ENCODE measurements around the gene DSP. TPM values are rescaled to one million over a fixed set of nuclear protein-coding genes. Genes with fewer than 3 reads are reported as not detected.
A peak's percentile ranks its signal among the peaks of the same experiment; 100 is the strongest.

Gene DSP
- total RNA-seq, 1 donor from 2014 or later: 7.2 TPM

DNA sequence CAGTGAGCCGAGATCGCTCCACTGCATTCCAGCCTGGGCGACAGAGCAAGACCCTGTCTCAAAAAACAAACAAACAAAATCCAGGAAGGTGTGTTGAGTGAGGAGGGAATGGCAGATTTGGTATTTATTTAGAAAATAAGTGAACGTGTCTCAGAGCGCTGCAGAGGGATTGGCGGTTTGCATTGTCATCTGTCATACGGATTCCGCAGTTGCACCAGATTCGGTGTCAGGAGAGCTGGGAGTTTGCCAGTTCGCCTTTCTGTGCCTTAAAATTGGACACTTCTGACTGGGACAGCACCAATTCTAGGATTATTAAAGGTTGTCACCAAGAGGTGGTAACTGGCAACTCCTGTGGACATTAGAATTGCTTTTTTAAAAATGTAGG, 49.4 kb downstream of the DSP start:
- peak overlapping the region; percentile 18 to 56 for H3K27ac ChIP-seq
- no peak for DNase-seq (ENCODE audit: low spot score in 2 of 2)
- TF ChIP-seq CTCF (IDR thresholded peaks at IDR 0.05): no peak
- H3K4me3 ChIP-seq: peak overlapping the region; percentile 92 to 94
- H3K27me3 ChIP-seq: no peaks in the 10 kb centered on the region
- peaks cover 0 to 13% of the 10 kb centered on the region in 2 donors for H3K4me1 ChIP-seq
- peaks cover 11 to 20% of the 10 kb centered on the region in 2 donors for H3K36me3 ChIP-seq
- no peaks in the 10 kb centered on the region for H3K9me3 ChIP-seq
- intact Hi-C loops (cut with DNase I): loop anchor here (1.0 to 10.0 kb wide), 3 partner anchors 202 to 486 kb away; partner anchors contain the start of genes CAGE1, RIOK1, RREB1 and SSR1

DNA sequence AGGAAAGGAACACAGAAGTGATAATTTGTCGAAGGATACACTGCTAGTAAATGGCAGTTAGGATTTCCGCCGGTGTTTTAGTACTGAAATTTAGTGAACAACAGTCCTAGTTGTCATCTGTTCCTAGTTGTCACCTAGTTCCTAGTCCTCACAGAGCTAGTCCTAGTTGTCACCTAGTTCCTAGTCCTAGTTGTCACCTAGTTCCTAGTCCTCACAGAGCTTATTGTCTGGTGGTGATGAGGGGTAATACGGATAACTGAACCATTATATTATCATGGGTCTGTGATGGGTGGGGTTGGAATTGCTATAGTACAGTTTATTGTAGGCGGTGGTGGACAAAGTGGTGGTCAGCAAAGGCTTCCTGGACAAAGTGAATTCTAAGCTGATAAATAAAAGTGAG, 50.3 kb downstream of the DSP start:
- no peak for DNase-seq (ENCODE audit: low spot score in 2 of 2)
- TF ChIP-seq CTCF (IDR thresholded peaks at IDR 0.05): no peak
- peaks cover 17 to 27% of the 10 kb centered on the region in 2 donors for H3K36me3 ChIP-seq
- H3K9me3 ChIP-seq: no peaks in the 10 kb centered on the region
- H3K27ac ChIP-seq: no peak overlapping the region
- peaks cover 0 to 13% of the 10 kb centered on the region in 2 donors for H3K4me1 ChIP-seq
- no peaks in the 10 kb centered on the region for H3K27me3 ChIP-seq
- peak overlapping the region; percentile 92 to 94 for H3K4me3 ChIP-seq
- intact Hi-C loops (cut with DNase I): loop anchor here (2.0 to 10.0 kb wide), 2 partner anchors 279 to 487 kb away; partner anchors contain the start of genes RREB1 and SSR1

- no peak overlapping the region for H3K4me3 ChIP-seq
- intact Hi-C loops (cut with DNase I): loop anchor here (10.0 kb wide), 1 partner anchor 488 kb away; the partner anchor contains the start of gene RREB1
Measured at GRCh38 chr6:7593229-7593628, 51.8 kb downstream of the DSP start.

GRCh38 chr6:7594579-7595125, 53.2 kb downstream of the DSP start:
- Histone ChIP-seq H3K36me3 (peaks cover 25 to 42% of the 10 kb centered on the region in 2 donors), H3K27ac (no peak overlapping the region), H3K4me1 (peaks cover 0 to 8% of the 10 kb centered on the region in 2 donors), H3K27me3 (no peaks in the 10 kb centered on the region), H3K9me3 (no peaks in the 10 kb centered on the region), H3K4me3 (no peak overlapping the region)
- no peak for TF ChIP-seq CTCF (IDR thresholded peaks at IDR 0.05)
- intact Hi-C loops (cut with DNase I): loop anchor here (10.0 kb wide), 1 partner anchor 490 kb away; the partner anchor contains the start of gene RREB1
- no peak for DNase-seq (ENCODE audit: low spot score in 2 of 2)

More at GRCh38 chr6:7593229-7593628, 51.8 kb downstream of the DSP start:
- DNase-seq (ENCODE audit: low spot score in 2 of 2): no peak
- Histone ChIP-seq H3K9me3 (no peaks in the 10 kb centered on the region), H3K4me1 (peaks cover 0 to 13% of the 10 kb centered on the region in 2 donors), H3K27me3 (no peaks in the 10 kb centered on the region), H3K27ac (no peak overlapping the region), H3K36me3 (peaks cover 24 to 39% of the 10 kb centered on the region in 2 donors)
- no peak for TF ChIP-seq CTCF (IDR thresholded peaks at IDR 0.05)

DNA sequence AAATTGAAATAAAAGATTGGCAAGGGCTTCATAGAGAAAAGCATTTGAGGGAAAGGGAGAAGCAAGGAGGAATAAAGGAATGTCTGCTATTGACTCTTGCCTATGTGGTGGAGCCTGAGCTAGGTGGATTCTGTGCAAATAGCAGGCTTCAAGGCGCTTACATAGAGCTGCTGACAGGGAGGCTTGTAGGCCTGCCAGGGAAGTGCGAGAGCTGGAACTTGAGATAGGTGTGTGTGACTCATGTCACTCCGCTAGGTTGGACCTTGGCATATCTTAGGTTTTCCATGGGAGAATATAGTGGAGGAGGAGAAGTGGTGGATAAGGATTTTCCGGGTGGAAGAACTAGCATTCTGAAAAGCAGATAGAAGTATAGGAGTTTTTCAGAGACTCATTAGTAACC, 62.5 kb downstream of the DSP start:
- H3K27ac ChIP-seq: no peak overlapping the region
- peaks cover 55 to 89% of the 10 kb centered on the region in 2 donors for H3K36me3 ChIP-seq
- TF ChIP-seq CTCF (IDR thresholded peaks at IDR 0.05): no peak
- no peaks in the 10 kb centered on the region for H3K4me1 ChIP-seq
- intact Hi-C loops (cut with DNase I): no loop called here
- H3K4me3 ChIP-seq: no peak overlapping the region
- no peak for DNase-seq (ENCODE audit: low spot score in 2 of 2)
- no peaks in the 10 kb centered on the region for H3K9me3 ChIP-seq
- no peaks in the 10 kb centered on the region for H3K27me3 ChIP-seq
